IPS-11a (cell line): ENCODE data around the gene MAEA.
"Not testable (repeated sequence)": the region's sequence is repeated elsewhere in the genome, so short reads cannot be mapped to it uniquely, and the experiment has no call there.

Experiments
- H3K4me3 ChIP-seq: one replicate; pipeline ENCODE4 v1.5.1; 2013; ENCODE audit warnings: low read depth, low read length, control low read depth

Gene MAEA

GRCh38 chr4:1364217-1364616, 74.5 kb downstream of the MAEA start:
- no peak overlapping the region for H3K4me3 ChIP-seq

DNA sequence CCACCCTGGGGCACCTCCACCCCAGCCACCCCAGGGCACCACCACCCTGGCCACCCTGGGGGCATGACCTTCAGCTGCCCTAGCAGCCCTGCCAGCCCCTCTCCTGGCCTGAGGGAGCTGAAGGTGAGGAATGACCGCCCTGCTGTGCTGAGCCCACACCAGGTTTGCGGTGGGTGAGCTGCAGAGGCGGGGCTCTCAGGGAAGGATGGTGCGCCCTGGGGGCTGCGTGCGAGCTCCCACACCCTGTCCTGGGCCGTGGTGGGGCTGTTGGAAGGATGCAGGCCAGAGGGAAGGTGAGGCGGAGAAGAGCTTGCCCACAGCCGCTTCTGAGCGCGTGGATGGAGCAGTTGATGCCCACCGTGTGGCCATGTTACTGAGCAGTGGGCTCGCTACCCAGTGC, 75.1 kb downstream of the MAEA start:
- no peak overlapping the region for H3K4me3 ChIP-seq

GRCh38 chr4:1365271-1366178, 75.8 kb downstream of the MAEA start:
- H3K4me3 ChIP-seq = no peak overlapping the region

DNA sequence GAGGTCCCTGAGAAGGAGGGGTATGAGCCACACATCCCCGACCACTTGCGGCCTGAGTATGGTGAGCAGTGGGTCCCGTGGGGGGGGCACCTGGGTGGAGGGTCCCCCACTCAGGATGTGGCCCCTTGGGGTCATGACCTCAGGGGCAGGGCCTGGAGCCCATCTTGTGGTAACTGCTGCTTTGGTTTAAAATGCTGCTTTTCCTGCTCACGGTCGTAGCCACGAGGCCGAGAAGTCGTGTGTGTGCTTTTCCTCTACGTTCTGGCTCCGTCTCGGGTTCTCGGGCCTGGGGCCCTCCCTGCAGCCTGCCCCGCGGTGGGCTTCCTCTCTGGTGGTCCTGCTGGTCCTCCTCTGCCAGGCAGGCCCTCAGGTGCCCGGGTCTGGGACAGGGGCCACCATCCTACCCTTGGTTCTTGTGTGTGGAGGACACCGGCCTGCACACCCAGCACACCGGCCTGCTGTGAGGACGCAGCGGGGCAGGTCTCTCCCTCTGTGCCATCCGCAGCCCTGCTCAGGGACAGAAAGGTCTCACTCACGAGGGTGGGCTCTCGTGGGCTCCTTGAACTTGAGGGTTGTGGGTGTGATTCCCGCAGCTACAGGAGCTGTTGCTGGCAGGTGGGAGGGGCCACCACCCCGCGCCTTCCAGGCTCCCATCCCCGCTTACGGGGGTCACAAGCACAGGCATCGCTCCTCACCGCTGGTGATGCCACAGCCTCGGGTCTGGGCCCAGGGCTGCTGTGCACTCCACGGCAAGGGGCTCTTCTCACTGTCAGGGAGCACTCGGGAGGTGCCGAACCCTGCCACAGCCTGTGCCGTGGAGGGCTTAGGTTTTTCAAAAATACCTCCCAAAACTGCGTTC, 76.9 kb downstream of the MAEA start:
- no peak overlapping the region for H3K4me3 ChIP-seq

DNA sequence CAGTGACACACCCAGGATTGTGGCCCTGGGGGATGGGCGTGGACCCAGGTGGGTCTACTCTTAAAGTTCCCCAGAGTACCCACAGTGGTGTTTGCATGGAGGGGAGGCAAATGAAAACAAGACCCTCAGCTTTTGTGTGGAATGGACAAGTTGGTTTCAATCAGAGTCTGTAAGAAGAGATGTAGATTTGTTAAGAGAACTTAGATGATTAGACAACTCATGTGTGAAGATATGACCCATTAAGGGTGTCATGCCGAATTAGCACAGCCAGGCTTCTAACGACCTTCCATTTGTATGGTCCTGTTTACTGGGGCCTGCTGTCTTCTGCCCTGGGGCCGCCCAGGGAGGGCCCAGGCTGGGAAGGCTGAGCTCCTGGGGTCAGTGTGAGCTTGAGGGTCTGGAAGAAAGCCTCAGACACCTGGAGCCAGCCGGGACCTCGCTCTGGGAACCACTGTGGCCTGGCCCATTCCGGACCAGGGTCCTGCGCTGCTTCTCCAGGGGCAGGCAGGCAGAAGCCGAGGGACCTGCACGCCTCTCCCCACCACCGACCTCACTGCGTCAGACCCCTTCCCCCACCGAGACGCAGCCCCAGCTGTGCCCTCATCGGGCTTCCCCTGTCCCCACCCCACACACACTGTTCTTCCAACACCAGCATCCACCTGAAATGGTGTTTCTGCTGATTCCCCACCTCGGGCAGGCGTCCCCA, 77.7 kb downstream of the MAEA start:
- H3K4me3 ChIP-seq = no peak overlapping the region

- H3K4me3 ChIP-seq = no peak overlapping the region
Observed at GRCh38 chr4:1367936-1368289, 78.2 kb downstream of the MAEA start.

GRCh38 chr4:1368421-1369090, 78.9 kb downstream of the MAEA start:
- no peak overlapping the region for H3K4me3 ChIP-seq

DNA sequence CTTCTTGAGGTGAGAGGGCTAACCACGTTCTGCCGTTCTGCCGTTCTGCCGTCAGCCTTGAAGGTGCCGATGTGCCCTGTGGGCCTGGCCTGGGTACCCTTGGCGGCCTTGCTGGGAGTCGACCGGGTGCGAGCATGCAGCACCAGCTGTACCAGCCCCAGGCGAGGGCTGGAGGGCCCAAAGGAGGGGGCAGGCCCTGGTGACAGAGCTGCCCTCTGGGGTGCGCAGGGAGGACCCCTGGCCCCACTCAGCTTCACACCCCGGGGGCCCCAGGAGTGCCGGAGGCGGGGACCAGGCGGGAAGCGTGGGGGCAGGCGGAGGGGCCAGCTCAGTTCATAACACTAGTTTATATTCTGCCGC, 79.4 kb downstream of the MAEA start:
- H3K4me3 ChIP-seq = no peak overlapping the region

GRCh38 chr4:1369479-1370079, 79.9 kb downstream of the MAEA start:
- H3K4me3 ChIP-seq = no peak overlapping the region

- no peak overlapping the region for H3K4me3 ChIP-seq
Observed at GRCh38 chr4:1370321-1371124, 80.8 kb downstream of the MAEA start.

DNA sequence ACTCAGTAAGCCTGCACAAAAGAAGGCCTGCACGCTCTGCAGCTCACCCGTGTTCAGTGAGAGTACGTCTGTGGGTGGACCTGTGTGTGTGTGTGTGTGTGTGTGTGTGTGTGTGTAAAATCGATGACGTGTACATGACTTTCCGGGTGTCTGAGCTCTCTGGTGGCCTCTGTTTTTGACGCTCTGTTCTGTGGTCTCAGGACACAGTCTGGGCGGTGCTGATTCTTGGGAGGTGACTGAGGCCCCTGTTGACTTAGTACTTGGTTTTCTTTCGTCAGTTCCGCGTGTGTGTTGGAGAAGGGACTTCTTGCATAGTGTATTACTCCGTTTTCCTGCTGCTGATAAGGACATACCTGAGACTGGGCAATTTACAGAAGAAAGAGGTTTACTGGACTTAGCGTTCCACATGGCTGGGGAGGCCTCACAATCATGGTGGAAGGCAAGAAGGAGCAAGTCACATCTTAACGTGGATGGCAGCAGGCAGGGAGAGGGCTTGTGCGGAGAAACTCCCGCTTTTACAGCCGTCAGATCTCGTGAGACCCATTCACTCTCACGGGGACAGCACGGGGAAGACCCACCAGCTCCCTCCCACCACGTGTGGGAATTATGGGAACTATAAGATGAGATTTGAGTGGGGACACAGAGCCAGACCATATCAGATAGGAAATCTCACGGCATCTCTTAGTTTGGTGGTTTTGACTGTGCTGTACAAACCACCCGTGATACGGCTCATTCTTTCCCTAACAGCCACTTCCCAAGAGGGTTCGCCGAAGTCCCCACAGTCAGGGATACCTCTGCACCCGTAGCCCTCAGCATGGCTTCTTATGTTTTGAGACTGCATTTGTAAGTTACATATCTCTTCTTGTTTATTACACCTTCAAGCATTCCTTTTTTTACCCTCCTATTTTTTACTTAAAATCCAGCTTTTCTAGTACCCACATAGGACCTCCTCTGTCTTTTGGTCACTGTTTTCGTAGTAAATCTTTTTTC, 81.8 kb downstream of the MAEA start:
- H3K4me3 ChIP-seq = no peak overlapping the region

DNA sequence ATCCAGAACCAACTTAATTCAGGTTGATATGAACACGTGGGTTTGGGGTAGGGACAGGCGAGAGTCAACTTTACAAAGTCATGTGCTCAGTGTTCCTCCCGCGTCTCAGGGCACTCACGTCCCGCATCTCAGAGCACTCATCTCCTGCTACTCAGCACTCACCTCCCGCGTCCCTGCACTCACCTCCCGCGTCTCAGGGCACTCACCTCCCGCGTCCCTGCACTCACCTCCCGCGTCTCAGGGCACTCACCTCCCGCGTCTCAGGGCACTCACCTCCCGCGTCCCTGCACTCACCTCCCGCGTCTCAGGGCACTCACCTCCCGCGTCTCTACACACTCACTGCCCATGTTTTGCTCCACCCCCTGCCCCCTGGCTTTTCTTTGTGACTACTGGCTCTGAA, 82.9 kb downstream of the MAEA start:
- H3K4me3 ChIP-seq = not testable (repeated sequence)

- no peak overlapping the region for H3K4me3 ChIP-seq
Observed at GRCh38 chr4:1373892-1374705, 84.4 kb downstream of the MAEA start.

DNA sequence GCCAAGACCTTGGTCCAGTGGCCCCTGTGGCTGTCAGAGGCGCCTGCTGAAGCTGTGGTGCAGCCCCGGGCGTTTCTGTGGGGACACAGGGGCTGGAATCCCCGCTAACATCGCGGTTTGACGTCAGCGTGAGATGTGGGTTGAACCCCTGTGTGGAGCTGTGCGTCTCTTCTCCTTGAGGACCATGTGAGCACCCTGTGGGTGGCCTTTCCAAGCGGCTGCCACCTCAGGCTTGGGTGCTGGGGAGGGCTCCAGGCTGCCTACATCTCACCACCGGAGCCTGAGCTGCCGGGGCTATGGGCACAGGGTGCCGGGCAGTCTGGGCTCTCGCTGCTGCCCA, 85.0 kb downstream of the MAEA start:
- no peak overlapping the region for H3K4me3 ChIP-seq

DNA sequence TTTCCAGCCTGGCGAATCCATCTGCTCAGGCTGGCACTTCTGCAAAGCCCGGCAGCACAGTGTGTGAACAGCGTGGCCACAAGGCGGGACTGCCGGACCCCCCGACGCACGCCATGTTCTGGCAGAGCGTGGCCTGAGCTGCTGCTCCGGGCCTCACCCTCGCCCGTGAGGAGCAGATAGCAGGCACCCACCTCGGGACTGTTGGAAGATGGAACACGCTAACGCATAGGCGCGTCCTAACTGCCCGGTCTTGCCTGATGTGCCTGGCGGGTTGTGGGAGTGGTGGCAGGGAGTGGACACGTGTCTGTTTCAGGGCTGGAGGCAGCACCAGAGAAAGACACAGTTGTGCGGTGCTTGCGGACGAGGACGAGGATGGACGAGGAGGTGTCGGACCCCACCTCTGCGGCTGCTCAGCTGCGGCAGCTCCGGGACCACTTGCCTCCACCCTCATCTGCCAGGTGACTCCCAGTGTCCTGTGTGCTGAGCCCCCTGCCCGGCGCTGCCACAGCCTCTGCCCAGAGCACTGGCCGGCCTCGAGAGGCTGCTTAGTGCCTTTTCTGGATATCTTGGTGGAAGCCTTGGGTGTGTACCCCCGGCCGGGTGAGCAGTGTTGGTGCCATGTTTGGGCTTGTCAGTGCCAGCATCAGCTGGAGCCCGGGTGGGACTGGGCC, 85.5 kb downstream of the MAEA start:
- no peak overlapping the region for H3K4me3 ChIP-seq

GRCh38 chr4:1375761-1376322, 86.2 kb downstream of the MAEA start:
- no peak overlapping the region for H3K4me3 ChIP-seq

GRCh38 chr4:1376391-1376840, 86.7 kb downstream of the MAEA start:
- H3K4me3 ChIP-seq = no peak overlapping the region
